Sigmoid colon (tissue), 4 donors: ENCODE measurements around the gene MAD1L1.

ENCODE experiments used
- EP300 ChIP-seq, 4 donors: sonication (generic); formaldehyde crosslinking; IDR thresholded peaks; one replicate each; pipeline ENCODE4 v1.6.1; 2017; ENCODE audit warnings: antibody characterized with exemption in 4 of 4
- POLR2A ChIP-seq, 2 donors: fragments of 450-650 bp; IDR thresholded peaks; one replicate each; pipeline ENCODE4 v1.6.1; 2016; ENCODE audit warnings: antibody characterized with exemption in 2 of 2, mild to moderate bottlenecking in 2 of 2, moderate library complexity in 2 of 2
- POLR2AphosphoS5 ChIP-seq, 4 donors: sonication (generic); formaldehyde crosslinking; IDR thresholded peaks; one replicate each; pipeline ENCODE4 v1.6.1; 2017; ENCODE audit warnings: antibody characterized with exemption in 4 of 4
- TF ChIP-seq, protein P1 (sequence below), 4 experiments: fragments of 450-650 bp in 3 of 4; fragments of 200-600 bp in 1 of 4; IDR thresholded peaks; one replicate each; pipeline ENCODE4 v1.5.1; 2016 to 2019; ENCODE audit warnings: antibody characterized with exemption in 4 of 4, mild to moderate bottlenecking in 3 of 4, moderate library complexity in 2 of 4

DNA sequence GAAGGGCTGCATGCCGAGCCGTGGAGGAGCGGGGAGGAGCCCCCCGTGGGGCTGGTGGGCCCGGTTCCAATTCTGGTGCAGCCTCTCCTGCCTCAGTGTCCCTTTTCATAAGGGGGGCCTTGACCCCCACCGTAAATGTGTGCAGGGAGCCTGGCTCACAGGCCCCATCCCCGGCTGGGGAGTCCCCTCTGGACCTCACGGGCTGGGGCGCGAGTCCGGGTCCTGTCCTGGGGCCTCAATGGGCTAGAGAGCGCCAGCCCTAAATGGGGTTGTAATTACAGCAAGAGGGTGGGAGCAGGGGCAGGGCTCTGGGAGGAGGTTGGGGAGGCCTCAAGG, 359.7 kb downstream of the MAD1L1 start:
- TF ChIP-seq, protein P1, sequence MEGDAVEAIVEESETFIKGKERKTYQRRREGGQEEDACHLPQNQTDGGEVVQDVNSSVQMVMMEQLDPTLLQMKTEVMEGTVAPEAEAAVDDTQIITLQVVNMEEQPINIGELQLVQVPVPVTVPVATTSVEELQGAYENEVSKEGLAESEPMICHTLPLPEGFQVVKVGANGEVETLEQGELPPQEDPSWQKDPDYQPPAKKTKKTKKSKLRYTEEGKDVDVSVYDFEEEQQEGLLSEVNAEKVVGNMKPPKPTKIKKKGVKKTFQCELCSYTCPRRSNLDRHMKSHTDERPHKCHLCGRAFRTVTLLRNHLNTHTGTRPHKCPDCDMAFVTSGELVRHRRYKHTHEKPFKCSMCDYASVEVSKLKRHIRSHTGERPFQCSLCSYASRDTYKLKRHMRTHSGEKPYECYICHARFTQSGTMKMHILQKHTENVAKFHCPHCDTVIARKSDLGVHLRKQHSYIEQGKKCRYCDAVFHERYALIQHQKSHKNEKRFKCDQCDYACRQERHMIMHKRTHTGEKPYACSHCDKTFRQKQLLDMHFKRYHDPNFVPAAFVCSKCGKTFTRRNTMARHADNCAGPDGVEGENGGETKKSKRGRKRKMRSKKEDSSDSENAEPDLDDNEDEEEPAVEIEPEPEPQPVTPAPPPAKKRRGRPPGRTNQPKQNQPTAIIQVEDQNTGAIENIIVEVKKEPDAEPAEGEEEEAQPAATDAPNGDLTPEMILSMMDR (IDR thresholded peaks at IDR 0.05) = no peak
- TF ChIP-seq EP300 (IDR thresholded peaks at IDR 0.05) = no peak
- no peak for TF ChIP-seq POLR2A (IDR thresholded peaks at IDR 0.05)
- no peak for TF ChIP-seq POLR2AphosphoS5 (IDR thresholded peaks at IDR 0.05)
